GM13977 (cell line): Measurements from ENCODE around the gene ZSWIM6.

ENCODE experiments used
- DNase-seq: peaks from one replicate; pipeline ENCODE4 v3.0.0; 2012; ENCODE audit warnings: low spot score
- CTCF ChIP-seq: IDR thresholded peaks from 2 replicates; pipeline ENCODE4 v1.5.1; 2012; ENCODE audit warnings: mild to moderate bottlenecking, control low read depth; ENCODE audit not compliant: insufficient read depth; ENCODE audit errors: extremely low read depth, missing control alignments
- in situ Hi-C: fragments of 300-500 bp; cut with MboI; formaldehyde crosslinking; loops from one replicate; pipeline ENCODE4 v1.12.0; 2022; ENCODE audit warnings: low sequenced_read_pairs, low pct_unique_long_range_greater_than_20kb, mixed read lengths, inconsistent platforms; ENCODE audit not compliant: unreplicated experiment

The ZSWIM6 gene

DNA sequence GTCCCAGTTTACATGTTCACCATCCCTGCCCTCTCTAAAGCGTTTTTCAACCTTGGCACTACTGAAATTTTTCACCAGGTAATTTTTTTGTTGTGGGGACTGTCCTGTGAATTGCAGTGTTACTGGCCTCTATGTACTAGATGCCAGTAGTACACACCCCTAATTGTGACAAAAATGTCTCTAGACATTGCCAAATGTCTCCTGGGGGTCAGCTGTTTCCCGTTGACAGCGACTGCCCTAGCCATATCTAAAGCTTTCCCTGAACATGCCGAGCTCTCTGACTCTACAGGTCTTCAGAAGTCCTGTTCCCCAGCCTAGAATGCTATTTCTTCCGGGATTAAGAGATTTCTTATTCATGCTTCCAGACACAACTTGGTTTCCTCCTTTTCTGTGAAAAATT lies 235.3 kb downstream of the ZSWIM6 start:
- in situ Hi-C loops = no loop called here
- no peak for TF ChIP-seq CTCF
- no peak for DNase-seq

GRCh38 chr5:61569353-61569752 lies 237.3 kb downstream of the ZSWIM6 start:
- in situ Hi-C loops = no loop called here
- DNase-seq = no peak
- TF ChIP-seq CTCF = no peak

DNA sequence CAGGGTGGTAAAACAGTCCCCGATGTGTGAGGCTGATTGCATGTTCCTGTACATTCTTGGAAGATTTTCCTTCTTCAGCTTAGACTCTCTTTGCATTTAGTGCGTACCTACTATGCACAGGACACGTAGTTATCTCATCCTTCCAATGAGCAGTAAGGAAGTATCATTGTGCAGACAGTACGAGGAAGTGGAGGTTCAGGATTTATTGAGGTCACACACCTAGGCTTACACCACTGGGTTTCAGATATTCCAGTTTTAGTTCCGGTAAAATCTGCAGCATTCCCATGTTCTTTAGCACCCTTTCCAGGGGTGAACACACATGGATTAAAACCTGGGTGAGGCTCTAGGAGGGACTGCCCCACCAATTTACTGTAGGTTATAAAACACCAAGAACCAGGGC lies 238.7 kb downstream of the ZSWIM6 start:
- in situ Hi-C loops = no loop called here
- TF ChIP-seq CTCF = no peak
- DNase-seq = no peak

GRCh38 chr5:61572959-61573358 lies 240.9 kb downstream of the ZSWIM6 start:
- no peak for DNase-seq
- in situ Hi-C loops = no loop called here
- no peak for TF ChIP-seq CTCF

- in situ Hi-C loops = no loop called here
These were observed 243.0 kb downstream of the ZSWIM6 start for GRCh38 chr5:61575103-61575502.

GRCh38 chr5:61575581-61575980 lies 243.5 kb downstream of the ZSWIM6 start:
- no peak for TF ChIP-seq CTCF
- no peak for DNase-seq
- in situ Hi-C loops = no loop called here

More at GRCh38 chr5:61575103-61575502, 243.0 kb downstream of the ZSWIM6 start:
- TF ChIP-seq CTCF = no peak
- DNase-seq = no peak

GRCh38 chr5:61576556-61576955 lies 244.5 kb downstream of the ZSWIM6 start:
- no peak for TF ChIP-seq CTCF
- no peak for DNase-seq
- in situ Hi-C loops = no loop called here
